ENCODE results near the gene CYB5D1. TPM values are rescaled to one million over a fixed set of nuclear protein-coding genes. Genes with fewer than 3 reads are reported as not detected.
A peak's percentile ranks its signal among the peaks of the same experiment; 100 is the strongest.

CYB5D1 gene
- total RNA-seq, 1 donor from 2014 or later, result 9.2 TPM

- no peak for DNase-seq
- H3K4me3 Mint-ChIP-seq (ENCODE audit: unreplicated experiment), result no peak overlapping the region
These were observed 36.4 kb downstream of the CYB5D1 start for GRCh38 chr17:7894226-7894625.

GRCh38 chr17:7894866-7895265 is 37.1 kb downstream of the CYB5D1 start:
- peaks cover 8% of the 10 kb centered on the region for H3K9me3 Mint-ChIP-seq (ENCODE audit: unreplicated experiment)
- peaks cover 8% of the 10 kb centered on the region for H3K27me3 Mint-ChIP-seq (ENCODE audit: unreplicated experiment)
- peaks cover 16% of the 10 kb centered on the region for H3K36me3 Mint-ChIP-seq (ENCODE audit: unreplicated experiment)
- peaks cover 13% of the 10 kb centered on the region for H3K4me1 Mint-ChIP-seq (ENCODE audit: low read depth, unreplicated experiment)
- TF ChIP-seq, protein P1, sequence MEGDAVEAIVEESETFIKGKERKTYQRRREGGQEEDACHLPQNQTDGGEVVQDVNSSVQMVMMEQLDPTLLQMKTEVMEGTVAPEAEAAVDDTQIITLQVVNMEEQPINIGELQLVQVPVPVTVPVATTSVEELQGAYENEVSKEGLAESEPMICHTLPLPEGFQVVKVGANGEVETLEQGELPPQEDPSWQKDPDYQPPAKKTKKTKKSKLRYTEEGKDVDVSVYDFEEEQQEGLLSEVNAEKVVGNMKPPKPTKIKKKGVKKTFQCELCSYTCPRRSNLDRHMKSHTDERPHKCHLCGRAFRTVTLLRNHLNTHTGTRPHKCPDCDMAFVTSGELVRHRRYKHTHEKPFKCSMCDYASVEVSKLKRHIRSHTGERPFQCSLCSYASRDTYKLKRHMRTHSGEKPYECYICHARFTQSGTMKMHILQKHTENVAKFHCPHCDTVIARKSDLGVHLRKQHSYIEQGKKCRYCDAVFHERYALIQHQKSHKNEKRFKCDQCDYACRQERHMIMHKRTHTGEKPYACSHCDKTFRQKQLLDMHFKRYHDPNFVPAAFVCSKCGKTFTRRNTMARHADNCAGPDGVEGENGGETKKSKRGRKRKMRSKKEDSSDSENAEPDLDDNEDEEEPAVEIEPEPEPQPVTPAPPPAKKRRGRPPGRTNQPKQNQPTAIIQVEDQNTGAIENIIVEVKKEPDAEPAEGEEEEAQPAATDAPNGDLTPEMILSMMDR (IDR thresholded peaks at IDR 0.05; ENCODE audit: partially characterized antibody, unreplicated experiment), result no peak
- H3K27ac Mint-ChIP-seq (ENCODE audit: unreplicated experiment), result peak overlapping the region; percentile 80
- DNase-seq, result no peak
- H3K4me3 Mint-ChIP-seq (ENCODE audit: unreplicated experiment), result peak overlapping the region; percentile 27

More at GRCh38 chr17:7894226-7894625, 36.4 kb downstream of the CYB5D1 start:
- H3K4me1 Mint-ChIP-seq (ENCODE audit: low read depth, unreplicated experiment), result peaks cover 13% of the 10 kb centered on the region
- TF ChIP-seq, protein P1 (IDR thresholded peaks at IDR 0.05; ENCODE audit: partially characterized antibody, unreplicated experiment), result no peak
- H3K36me3 Mint-ChIP-seq (ENCODE audit: unreplicated experiment), result peaks cover 16% of the 10 kb centered on the region
- H3K9me3 Mint-ChIP-seq (ENCODE audit: unreplicated experiment), result peaks cover 9% of the 10 kb centered on the region
- peaks cover 8% of the 10 kb centered on the region for H3K27me3 Mint-ChIP-seq (ENCODE audit: unreplicated experiment)
- H3K27ac Mint-ChIP-seq (ENCODE audit: unreplicated experiment), result peak overlapping the region; percentile 80

DNA sequence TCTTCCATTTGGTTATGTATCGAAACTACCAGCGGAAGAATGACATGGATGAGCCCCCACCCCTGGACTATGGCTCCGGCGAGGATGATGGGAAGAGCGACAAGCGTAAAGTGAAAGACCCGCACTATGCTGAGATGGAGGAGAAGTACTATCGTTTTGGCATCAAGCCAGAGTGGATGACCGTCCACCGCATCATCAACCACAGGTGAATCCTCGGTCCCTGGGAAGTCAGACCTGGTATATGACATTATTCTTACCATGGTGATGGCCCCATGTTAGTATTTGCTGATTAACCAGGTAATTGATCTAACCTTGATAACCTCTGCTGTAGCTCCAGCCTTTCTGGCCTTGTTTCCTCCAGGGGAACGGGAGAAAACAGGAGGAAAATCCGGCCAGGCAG is 39.3 kb downstream of the CYB5D1 start:
- Mint-ChIP-seq H3K36me3 (ENCODE audit: unreplicated experiment) (peaks cover 16% of the 10 kb centered on the region), H3K4me3 (ENCODE audit: unreplicated experiment) (no peak overlapping the region), H3K27ac (ENCODE audit: unreplicated experiment) (no peak overlapping the region), H3K9me3 (ENCODE audit: unreplicated experiment) (peaks cover 3% of the 10 kb centered on the region), H3K4me1 (ENCODE audit: low read depth, unreplicated experiment) (peaks cover 10% of the 10 kb centered on the region), H3K27me3 (ENCODE audit: unreplicated experiment) (peaks cover 5% of the 10 kb centered on the region)
- DNase-seq, result no peak
- TF ChIP-seq, protein P1 (IDR thresholded peaks at IDR 0.05; ENCODE audit: partially characterized antibody, unreplicated experiment), result no peak

DNA sequence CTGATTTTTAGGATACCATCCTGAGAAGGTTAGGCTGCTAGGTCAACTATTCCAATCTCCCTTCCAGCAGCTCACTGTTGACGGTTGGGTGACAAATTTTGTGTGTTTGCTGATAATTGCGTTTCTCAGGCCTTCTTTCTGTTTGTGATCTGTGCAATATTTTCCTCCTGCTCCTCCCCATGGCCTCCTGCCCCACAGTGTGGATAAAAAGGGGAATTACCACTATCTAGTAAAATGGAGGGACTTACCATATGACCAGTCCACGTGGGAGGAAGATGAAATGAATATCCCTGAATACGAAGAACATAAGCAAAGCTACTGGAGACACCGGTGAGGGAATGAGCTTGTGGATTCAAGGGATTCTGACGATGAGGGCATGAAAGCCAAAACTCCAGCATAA is 40.0 kb downstream of the CYB5D1 start:
- TF ChIP-seq, protein P1 (IDR thresholded peaks at IDR 0.05; ENCODE audit: partially characterized antibody, unreplicated experiment), result no peak
- Mint-ChIP-seq H3K27ac (ENCODE audit: unreplicated experiment) (no peak overlapping the region), H3K9me3 (ENCODE audit: unreplicated experiment) (peaks cover 3% of the 10 kb centered on the region), H3K27me3 (ENCODE audit: unreplicated experiment) (peaks cover 5% of the 10 kb centered on the region), H3K36me3 (ENCODE audit: unreplicated experiment) (peaks cover 16% of the 10 kb centered on the region), H3K4me3 (ENCODE audit: unreplicated experiment) (no peak overlapping the region), H3K4me1 (ENCODE audit: low read depth, unreplicated experiment) (peaks cover 9% of the 10 kb centered on the region)
- DNase-seq, result no peak

DNA sequence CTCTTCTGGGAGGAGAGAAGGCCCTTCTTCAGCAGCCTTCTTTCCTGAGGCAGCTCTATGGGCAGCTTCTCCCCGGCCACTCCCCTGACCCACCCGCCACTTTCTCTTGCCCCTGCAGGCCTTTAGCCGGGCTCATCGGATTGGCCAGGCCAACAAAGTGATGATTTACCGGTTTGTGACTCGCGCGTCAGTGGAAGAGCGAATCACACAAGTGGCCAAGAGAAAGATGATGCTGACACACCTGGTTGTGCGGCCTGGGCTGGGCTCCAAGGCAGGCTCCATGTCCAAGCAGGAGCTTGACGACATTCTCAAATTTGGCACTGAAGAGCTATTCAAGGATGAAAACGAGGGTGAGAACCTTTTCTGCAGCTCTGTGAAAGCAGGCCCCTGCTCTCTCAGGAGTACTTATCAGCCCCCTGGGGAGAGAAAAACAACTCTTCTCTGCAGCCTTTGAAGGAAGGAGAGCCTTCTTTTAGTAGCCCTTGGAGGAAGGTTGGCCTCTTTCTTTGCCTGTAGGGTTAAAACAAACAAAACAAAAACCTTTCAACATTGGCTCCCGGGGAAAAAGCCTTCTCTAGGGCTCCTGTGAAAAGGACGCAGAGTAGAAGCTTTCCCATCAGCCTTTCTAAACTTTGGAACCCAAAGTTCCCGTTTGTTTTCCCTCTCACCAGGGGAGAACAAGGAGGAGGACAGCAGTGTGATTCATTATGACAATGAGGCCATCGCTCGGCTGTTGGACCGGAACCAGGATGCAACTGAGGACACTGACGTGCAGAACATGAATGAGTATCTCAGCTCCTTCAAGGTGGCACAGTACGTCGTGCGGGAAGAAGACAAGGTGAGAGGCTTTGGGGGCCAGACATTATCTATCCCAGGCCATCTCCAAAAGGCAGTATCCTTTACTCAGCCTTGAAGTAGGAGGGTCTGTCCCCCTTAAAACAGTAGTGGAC is 45.6 kb downstream of the CYB5D1 start:
- Mint-ChIP-seq H3K27me3 (ENCODE audit: unreplicated experiment) (peaks cover 2% of the 10 kb centered on the region), H3K27ac (ENCODE audit: unreplicated experiment) (no peak overlapping the region), H3K36me3 (ENCODE audit: unreplicated experiment) (peaks cover 24% of the 10 kb centered on the region), H3K4me3 (ENCODE audit: unreplicated experiment) (no peak overlapping the region), H3K4me1 (ENCODE audit: low read depth, unreplicated experiment) (peaks cover 7% of the 10 kb centered on the region), H3K9me3 (ENCODE audit: unreplicated experiment) (peaks cover 3% of the 10 kb centered on the region)
- DNase-seq, result no peak
- TF ChIP-seq, protein P1 (IDR thresholded peaks at IDR 0.05; ENCODE audit: partially characterized antibody, unreplicated experiment), result no peak

Data from glutamatergic neuron (in vitro differentiated cells).